ENCODE measurements around the gene USP17L28.
"Not testable (repeated sequence)": the region's sequence is repeated elsewhere in the genome, so short reads cannot be mapped to it uniquely, and the experiment has no call there.

USP17L28 gene, protein sequence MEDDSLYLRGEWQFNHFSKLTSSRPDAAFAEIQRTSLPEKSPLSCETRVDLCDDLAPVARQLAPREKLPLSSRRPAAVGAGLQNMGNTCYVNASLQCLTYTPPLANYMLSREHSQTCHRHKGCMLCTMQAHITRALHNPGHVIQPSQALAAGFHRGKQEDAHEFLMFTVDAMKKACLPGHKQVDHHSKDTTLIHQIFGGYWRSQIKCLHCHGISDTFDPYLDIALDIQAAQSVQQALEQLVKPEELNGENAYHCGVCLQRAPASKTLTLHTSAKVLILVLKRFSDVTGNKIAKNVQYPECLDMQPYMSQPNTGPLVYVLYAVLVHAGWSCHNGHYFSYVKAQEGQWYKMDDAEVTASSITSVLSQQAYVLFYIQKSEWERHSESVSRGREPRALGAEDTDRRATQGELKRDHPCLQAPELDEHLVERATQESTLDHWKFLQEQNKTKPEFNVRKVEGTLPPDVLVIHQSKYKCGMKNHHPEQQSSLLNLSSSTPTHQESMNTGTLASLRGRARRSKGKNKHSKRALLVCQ

DNA sequence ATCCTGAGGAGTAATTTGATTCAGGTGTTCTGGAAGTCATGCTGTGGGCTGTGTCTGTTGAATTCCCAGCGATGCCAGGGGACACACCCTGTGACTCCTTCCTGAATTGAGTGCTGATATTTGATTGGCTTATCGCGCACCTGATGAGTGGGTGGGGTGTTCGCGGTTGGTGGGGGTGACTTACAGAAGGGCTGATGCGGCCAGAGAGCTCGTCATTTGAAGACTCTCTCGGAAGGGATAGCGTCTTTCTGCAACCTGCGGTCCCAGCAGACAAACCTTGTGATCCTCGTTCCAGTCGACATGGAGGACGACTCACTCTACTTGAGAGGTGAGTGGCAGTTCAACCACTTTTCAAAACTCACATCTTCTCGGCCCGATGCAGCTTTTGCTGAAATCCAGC lies at the start of gene USP17L28:
Gene USP17L28, plus strand, starts transcription at position 301 of the 400 bp plus-strand sequence. Its CDS starts 0 bp downstream, at position 301.
- not testable (repeated sequence) for DNase-seq

DNA sequence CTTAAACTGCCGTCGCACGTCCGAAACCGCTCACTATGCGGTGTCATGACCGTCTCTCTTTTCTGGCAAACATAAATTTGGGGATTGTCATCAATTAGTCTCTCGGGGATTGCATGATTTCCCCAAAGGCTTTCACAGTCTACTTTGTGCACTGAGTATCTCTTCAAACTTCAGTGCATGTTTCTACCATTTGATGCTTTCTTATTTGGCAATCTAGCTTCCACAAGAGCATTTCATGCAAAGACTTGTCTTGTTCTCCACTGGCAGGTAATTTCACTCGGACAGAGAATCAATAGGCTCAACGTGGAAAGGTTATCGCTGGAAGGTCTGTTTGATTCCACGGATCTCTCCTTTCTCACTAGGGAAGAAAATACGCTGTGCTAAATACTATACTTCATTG lies 24.5 kb upstream of the USP17L28 start:
- DNase-seq = not testable (repeated sequence)

DNA sequence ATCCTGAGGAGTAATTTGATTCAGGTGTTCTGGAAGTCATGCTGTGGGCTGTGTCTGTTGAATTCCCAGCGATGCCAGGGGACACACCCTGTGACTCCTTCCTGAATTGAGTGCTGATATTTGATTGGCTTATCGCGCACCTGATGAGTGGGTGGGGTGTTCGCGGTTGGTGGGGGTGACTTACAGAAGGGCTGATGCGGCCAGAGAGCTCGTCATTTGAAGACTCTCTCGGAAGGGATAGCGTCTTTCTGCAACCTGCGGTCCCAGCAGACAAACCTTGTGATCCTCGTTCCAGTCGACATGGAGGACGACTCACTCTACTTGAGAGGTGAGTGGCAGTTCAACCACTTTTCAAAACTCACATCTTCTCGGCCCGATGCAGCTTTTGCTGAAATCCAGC lies 23.8 kb upstream of the USP17L28 start, which contains the start of gene USP17L24:
Gene USP17L24, plus strand, starts transcription at position 301 of the 400 bp plus-strand sequence. Its CDS starts 0 bp downstream, at position 301.
- not testable (repeated sequence) for DNase-seq

DNA sequence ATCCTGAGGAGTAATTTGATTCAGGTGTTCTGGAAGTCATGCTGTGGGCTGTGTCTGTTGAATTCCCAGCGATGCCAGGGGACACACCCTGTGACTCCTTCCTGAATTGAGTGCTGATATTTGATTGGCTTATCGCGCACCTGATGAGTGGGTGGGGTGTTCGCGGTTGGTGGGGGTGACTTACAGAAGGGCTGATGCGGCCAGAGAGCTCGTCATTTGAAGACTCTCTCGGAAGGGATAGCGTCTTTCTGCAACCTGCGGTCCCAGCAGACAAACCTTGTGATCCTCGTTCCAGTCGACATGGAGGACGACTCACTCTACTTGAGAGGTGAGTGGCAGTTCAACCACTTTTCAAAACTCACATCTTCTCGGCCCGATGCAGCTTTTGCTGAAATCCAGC lies 19.1 kb upstream of the USP17L28 start, which contains the start of gene USP17L25:
Gene USP17L25, plus strand, starts transcription at position 301 of the 400 bp plus-strand sequence. Its CDS starts 0 bp downstream, at position 301.
- DNase-seq = not testable (repeated sequence)

DNA sequence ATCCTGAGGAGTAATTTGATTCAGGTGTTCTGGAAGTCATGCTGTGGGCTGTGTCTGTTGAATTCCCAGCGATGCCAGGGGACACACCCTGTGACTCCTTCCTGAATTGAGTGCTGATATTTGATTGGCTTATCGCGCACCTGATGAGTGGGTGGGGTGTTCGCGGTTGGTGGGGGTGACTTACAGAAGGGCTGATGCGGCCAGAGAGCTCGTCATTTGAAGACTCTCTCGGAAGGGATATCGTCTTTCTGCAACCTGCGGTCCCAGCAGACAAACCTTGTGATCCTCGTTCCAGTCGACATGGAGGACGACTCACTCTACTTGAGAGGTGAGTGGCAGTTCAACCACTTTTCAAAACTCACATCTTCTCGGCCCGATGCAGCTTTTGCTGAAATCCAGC lies 14.3 kb upstream of the USP17L28 start, which contains the start of gene USP17L26:
Gene USP17L26, plus strand, starts transcription at position 301 of the 400 bp plus-strand sequence. Its CDS starts 0 bp downstream, at position 301.
- not testable (repeated sequence) for DNase-seq

DNA sequence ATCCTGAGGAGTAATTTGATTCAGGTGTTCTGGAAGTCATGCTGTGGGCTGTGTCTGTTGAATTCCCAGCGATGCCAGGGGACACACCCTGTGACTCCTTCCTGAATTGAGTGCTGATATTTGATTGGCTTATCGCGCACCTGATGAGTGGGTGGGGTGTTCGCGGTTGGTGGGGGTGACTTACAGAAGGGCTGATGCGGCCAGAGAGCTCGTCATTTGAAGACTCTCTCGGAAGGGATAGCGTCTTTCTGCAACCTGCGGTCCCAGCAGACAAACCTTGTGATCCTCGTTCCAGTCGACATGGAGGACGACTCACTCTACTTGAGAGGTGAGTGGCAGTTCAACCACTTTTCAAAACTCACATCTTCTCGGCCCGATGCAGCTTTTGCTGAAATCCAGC lies 9.6 kb upstream of the USP17L28 start, which contains the start of gene USP17L5:
Gene USP17L5, plus strand, starts transcription at position 301 of the 400 bp plus-strand sequence. Its CDS starts 0 bp downstream, at position 301.
- DNase-seq = not testable (repeated sequence)

DNA sequence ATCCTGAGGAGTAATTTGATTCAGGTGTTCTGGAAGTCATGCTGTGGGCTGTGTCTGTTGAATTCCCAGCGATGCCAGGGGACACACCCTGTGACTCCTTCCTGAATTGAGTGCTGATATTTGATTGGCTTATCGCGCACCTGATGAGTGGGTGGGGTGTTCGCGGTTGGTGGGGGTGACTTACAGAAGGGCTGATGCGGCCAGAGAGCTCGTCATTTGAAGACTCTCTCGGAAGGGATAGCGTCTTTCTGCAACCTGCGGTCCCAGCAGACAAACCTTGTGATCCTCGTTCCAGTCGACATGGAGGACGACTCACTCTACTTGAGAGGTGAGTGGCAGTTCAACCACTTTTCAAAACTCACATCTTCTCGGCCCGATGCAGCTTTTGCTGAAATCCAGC lies 4.8 kb upstream of the USP17L28 start, which contains the start of gene USP17L27:
Gene USP17L27, plus strand, starts transcription at position 301 of the 400 bp plus-strand sequence. Its CDS starts 0 bp downstream, at position 301.
- DNase-seq = not testable (repeated sequence)

DNA sequence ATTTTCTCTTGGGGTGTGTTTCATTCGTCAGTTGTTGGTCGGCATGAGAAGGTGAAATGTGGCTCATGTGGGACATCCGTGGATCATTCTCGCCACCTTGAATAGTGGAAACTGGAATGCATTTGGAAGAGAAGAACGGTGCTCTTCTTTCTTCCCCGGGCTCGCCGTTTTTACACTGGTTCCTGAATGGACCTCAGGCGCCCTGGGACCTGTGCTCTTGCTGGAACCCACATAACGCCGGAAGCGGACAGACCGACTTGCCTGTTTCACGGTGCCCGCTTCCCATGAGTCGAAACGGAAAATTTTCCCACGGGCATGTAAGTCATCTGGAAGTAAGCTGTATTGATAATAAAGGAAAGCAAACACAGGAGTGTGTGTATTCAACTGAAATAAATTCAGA lies 2.2 kb downstream of the USP17L28 start:
- not testable (repeated sequence) for DNase-seq

DNA sequence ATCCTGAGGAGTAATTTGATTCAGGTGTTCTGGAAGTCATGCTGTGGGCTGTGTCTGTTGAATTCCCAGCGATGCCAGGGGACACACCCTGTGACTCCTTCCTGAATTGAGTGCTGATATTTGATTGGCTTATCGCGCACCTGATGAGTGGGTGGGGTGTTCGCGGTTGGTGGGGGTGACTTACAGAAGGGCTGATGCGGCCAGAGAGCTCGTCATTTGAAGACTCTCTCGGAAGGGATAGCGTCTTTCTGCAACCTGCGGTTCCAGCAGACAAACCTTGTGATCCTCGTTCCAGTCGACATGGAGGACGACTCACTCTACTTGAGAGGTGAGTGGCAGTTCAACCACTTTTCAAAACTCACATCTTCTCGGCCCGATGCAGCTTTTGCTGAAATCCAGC lies 4.6 kb downstream of the USP17L28 start, which contains the start of gene USP17L29:
Gene USP17L29, plus strand, starts transcription at position 301 of the 400 bp plus-strand sequence. Its CDS starts 0 bp downstream, at position 301.
- not testable (repeated sequence) for DNase-seq

DNA sequence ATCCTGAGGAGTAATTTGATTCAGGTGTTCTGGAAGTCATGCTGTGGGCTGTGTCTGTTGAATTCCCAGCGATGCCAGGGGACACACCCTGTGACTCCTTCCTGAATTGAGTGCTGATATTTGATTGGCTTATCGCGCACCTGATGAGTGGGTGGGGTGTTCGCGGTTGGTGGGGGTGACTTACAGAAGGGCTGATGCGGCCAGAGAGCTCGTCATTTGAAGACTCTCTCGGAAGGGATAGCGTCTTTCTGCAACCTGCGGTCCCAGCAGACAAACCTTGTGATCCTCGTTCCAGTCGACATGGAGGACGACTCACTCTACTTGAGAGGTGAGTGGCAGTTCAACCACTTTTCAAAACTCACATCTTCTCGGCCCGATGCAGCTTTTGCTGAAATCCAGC lies 14.1 kb downstream of the USP17L28 start, which contains the start of gene USP17L30:
Gene USP17L30, plus strand, starts transcription at position 301 of the 400 bp plus-strand sequence. Its CDS starts 0 bp downstream, at position 301.
- not testable (repeated sequence) for DNase-seq

DNA sequence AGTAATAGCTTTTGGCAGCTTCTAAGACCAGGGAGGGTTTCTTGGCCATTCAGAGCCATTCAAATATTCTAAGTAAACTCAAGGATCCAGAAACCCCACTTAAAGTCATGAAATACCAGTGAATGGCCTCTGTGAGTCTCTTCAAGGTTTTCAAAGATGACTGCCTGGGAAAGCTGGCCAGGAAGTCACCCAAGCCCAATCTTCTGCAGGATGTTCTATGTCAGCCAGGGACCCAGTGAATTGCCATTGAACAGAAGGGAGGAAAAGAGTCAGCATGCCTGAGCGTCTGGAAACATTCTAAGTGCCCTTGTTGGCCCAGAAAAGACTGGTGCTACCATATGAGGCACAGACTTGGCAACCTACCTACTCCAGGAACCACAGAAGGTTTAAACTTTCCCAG lies 31.2 kb downstream of the USP17L28 start:
- not testable (repeated sequence) for DNase-seq

DNA sequence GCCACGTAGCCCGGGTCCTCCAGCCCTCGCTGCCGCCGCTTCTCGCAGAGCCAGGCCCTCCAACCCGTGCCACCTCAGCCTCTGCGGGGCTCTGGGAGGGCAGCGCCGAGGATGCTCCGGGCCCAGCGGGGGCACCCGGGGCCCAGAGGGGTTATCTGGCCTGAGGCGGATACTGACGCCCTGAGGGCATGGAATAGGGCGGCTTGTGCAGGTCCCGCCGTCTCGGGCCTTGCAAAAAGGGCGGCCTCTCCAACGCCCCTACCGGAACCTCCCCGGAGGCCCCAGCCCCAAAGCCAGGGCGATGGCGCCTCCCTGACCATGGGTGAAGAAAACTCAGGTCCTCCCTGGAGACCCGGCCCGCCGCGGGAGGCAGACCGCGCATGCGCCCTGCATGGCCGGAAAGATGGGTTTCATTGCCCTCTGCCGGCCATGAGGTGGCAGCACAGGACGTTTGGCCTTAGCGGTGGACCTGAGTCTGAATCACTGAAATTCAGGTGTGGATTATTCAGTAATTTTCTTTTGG lies 32.4 kb downstream of the USP17L28 start:
- DNase-seq = peak; percentile 67 to 69

DNA sequence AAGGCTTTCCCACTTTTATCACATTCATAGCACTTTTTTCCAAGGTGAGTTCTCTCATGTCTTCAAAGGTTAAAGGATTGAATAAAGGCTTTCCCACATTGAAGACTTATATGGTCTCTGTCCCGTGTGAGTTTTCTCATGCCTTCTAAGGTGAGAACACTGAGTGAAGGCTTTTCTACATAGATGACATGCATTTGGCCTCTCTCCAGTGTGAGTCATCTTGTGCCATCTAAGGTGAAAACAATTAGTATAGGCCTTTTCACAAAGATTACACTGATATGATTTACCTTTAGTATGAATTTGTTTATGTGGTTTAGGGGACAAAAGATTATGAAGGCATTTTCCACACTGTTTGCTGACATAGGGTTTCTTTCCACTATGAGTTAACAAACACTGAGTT lies 35.4 kb downstream of the USP17L28 start:
- no peak for DNase-seq

DNA sequence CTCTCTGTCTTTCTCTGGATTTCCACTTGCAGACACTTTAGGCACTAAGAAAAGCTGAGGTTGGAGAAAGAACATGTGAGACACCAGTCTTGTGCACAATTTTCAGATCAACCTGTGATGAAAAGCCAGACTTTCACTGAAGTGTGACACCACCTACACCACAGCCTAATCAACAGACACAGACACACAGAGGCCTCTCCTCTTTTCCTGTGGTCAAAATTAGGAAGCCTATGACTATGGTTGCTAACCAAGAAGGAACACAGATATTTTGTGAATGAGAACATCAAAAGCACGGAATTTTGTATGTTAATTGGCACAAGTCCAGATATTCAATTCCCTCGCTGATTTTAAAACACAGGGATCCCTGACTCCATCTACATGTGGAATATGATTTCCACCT lies 40.3 kb downstream of the USP17L28 start:
- DNase-seq = not testable (repeated sequence)

Data from stimulated activated CD4-positive, alpha-beta T cell treated with anti-CD3 and anti-CD28 coated beads, Interleukin-2, amount 100 ng/mL, for 24 hours (primary cell).